Measurements from ENCODE around the gene OASL. TPM values are rescaled to one million over a fixed set of nuclear protein-coding genes. Genes with fewer than 3 reads are reported as not detected.
"Not testable (repeated sequence)": the region's sequence is repeated elsewhere in the genome, so short reads cannot be mapped to it uniquely, and the experiment has no call there.

Gene OASL
- total RNA-seq, 4 donors from 2014 or later = 0.65 to 5.6 (median 2.1) TPM

- TF ChIP-seq, protein P1, sequence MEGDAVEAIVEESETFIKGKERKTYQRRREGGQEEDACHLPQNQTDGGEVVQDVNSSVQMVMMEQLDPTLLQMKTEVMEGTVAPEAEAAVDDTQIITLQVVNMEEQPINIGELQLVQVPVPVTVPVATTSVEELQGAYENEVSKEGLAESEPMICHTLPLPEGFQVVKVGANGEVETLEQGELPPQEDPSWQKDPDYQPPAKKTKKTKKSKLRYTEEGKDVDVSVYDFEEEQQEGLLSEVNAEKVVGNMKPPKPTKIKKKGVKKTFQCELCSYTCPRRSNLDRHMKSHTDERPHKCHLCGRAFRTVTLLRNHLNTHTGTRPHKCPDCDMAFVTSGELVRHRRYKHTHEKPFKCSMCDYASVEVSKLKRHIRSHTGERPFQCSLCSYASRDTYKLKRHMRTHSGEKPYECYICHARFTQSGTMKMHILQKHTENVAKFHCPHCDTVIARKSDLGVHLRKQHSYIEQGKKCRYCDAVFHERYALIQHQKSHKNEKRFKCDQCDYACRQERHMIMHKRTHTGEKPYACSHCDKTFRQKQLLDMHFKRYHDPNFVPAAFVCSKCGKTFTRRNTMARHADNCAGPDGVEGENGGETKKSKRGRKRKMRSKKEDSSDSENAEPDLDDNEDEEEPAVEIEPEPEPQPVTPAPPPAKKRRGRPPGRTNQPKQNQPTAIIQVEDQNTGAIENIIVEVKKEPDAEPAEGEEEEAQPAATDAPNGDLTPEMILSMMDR (IDR thresholded peaks at IDR 0.05) = no peak
- DNase-seq (ENCODE audit: low spot score) (no peak), ATAC-seq (ENCODE audit: low FRiP score) (no peak)
Measured at GRCh38 chr12:121084229-121084628, 45.2 kb upstream of the OASL start.

GRCh38 chr12:121080909-121081308 lies 41.9 kb upstream of the OASL start:
- ATAC-seq (ENCODE audit: low FRiP score) (no peak), DNase-seq (ENCODE audit: low spot score) (no peak)
- TF ChIP-seq, protein P1 (IDR thresholded peaks at IDR 0.05) = no peak

DNA sequence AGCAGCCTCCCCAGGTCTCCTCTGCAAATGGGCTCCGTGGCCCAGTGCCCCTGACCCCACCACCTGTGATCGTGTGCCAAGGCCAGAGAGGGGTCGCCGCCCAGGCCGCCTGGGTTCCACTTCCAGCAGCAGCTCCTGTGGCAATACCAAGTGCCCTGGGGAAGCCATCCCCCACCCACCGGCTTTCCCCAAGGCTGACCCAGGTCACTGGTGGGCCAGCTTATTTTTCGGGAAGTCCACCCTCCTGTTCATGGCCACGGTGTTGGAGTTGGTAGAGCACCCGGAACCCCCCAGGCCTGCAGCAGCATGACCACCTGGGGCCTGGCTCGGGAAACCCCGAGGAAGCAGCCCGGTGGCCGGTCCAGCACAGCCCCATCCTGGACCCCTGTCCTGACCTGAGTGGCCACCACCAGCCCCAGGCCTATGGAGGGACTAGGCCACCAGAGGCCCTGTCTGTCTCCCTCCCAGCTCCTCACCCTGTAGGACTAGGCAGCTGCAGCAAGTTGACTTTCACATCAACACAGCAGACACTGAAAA lies 40.8 kb upstream of the OASL start:
- ATAC-seq (ENCODE audit: low FRiP score) (peak; percentile 23), DNase-seq (ENCODE audit: low spot score) (no peak)
- TF ChIP-seq, protein P1 (IDR thresholded peaks at IDR 0.05) = no peak

- not testable (repeated sequence) for ATAC-seq (ENCODE audit: low FRiP score)
Measured at GRCh38 chr12:121077440-121077839, 38.4 kb upstream of the OASL start.

DNA sequence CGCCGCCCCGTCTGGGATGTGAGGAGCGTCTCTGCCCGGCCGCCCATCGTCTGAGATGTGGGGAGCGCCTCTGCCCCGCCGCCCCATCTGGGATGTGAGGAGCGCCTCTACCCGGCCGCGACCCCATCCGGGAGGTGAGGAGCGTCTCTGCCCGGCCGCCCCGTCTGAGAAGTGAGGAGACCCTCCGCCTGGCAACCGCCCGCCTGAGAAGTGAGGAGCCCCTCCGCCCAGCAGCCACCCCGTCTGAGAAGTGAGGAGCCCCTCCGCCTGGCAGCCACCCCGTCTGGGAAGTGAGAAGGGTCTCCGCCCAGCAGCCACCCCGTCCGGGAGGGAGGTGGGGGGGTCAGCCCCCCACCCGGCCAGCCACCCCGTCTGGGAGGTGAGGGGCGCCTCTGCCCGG lies 36.9 kb upstream of the OASL start:
- ATAC-seq (ENCODE audit: low FRiP score) = not testable (repeated sequence)

More at GRCh38 chr12:121077440-121077839, 38.4 kb upstream of the OASL start:
- not testable (repeated sequence) for DNase-seq (ENCODE audit: low spot score)

DNA sequence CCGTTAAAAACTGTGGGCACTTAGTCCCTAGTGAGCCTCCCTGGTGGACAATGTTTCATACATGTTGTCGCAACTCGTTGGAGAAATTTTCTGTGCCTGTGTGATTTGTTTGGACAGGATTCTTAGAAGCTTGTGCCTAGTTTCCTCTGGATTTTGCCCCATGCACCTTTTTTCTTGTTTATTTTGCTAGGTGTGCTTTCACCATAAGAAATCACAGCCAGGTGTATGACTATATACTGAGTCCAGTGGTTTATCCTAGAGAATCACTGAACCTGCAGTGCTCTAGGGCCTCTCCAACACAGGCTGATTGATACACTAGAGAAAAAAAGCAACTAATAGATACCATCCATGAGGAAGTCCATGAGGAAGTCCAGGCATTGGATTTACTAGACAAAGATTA lies 33.1 kb upstream of the OASL start:
- no peak for ATAC-seq (ENCODE audit: low FRiP score)
- TF ChIP-seq, protein P1 (IDR thresholded peaks at IDR 0.05) = no peak
- DNase-seq (ENCODE audit: low spot score) = no peak

More for the DNA sequence above, 36.9 kb upstream of the OASL start:
- not testable (repeated sequence) for DNase-seq (ENCODE audit: low spot score)

DNA sequence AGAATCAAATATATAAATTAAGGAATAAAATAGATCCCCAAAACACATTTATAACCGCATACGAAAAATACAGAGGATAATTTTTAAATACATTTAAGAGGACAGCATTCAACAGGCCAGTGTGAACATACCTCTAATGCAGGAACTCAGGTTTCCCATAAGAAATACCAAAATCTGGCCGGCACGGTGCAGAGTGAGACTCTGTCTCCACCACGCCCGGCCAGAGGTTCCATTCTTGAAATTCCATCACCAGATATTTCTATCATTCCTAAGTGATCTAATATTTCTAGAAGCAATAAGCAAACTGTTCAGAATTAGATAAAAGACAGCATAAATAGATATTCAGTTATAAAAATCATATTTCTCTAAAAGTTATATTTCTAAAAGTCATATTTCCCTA lies 30.2 kb upstream of the OASL start:
- ATAC-seq (ENCODE audit: low FRiP score) = no peak
- no peak for DNase-seq (ENCODE audit: low spot score)
- TF ChIP-seq, protein P1 (IDR thresholded peaks at IDR 0.05) = no peak

- no peak for DNase-seq (ENCODE audit: low spot score)
- TF ChIP-seq, protein P1 (IDR thresholded peaks at IDR 0.05) = no peak
- no peak for ATAC-seq (ENCODE audit: low FRiP score)
Measured at GRCh38 chr12:121065345-121065744, 26.3 kb upstream of the OASL start.

- not testable (repeated sequence) for ATAC-seq (ENCODE audit: low FRiP score); DNase-seq (ENCODE audit: low spot score)
Measured at GRCh38 chr12:121064586-121064985, 25.5 kb upstream of the OASL start.
